Neural cell (in vitro differentiated cells): ENCODE data around the gene LYRM7. TPM values are rescaled to one million over a fixed set of nuclear protein-coding genes. Genes with fewer than 3 reads are reported as not detected.

ENCODE experiments used
- H2AFZ ChIP-seq: fragments of 200-600, 300-800 bp; sonication (generic), shearing (Covaris generic); 2 replicates; pipeline ENCODE4 v1.6.0; 2014; ENCODE audit warnings: low read depth, mild to moderate bottlenecking, antibody characterized with exemption, low read length, moderate library complexity
- H3F3A ChIP-seq: fragments of 200-600 bp; shearing (Covaris generic); 2 replicates; pipeline ENCODE4 v1.6.1; 2016; ENCODE audit warnings: mild to moderate bottlenecking, moderate library complexity, mixed read lengths, antibody characterized with exemption, low read length; ENCODE audit not compliant: insufficient read depth, poor library complexity, severe bottlenecking
- H3K27ac ChIP-seq: fragments of 200-600, 300-800 bp; sonication (generic), shearing (Covaris generic); 2 replicates; pipeline ENCODE4 v1.5.1; 2014; ENCODE audit warnings: mild to moderate bottlenecking, low read length, moderate library complexity
- H3K27me3 ChIP-seq: fragments of 300-800, 200-600 bp; sonication (generic), shearing (Covaris generic); 2 replicates; pipeline ENCODE4 v1.6.0; 2014; ENCODE audit warnings: mild to moderate bottlenecking, low read depth, low read length, moderate library complexity; ENCODE audit not compliant: insufficient read depth
- H3K36me3 ChIP-seq: fragments of 300-800, 200-600 bp; sonication (generic), shearing (Covaris generic); 2 replicates; pipeline ENCODE4 v1.5.1; 2014; ENCODE audit warnings: mild to moderate bottlenecking, antibody characterized with exemption, low read length, moderate library complexity; ENCODE audit not compliant: insufficient read depth
- H3K4me2 ChIP-seq: fragments of 300-800, 200-600 bp; sonication (generic), shearing (Covaris generic); 2 replicates; pipeline ENCODE4 v1.6.0; 2014; ENCODE audit warnings: mild to moderate bottlenecking, low read length
- H3K4me3 ChIP-seq: fragments of 300-800, 200-600 bp; sonication (generic), shearing (Covaris generic); 2 replicates; pipeline ENCODE4 v1.5.1; 2014; ENCODE audit warnings: mild to moderate bottlenecking, low read length, moderate library complexity
- H3K79me2 ChIP-seq: fragments of 200-600 bp; shearing (Covaris generic); replicated peaks from 2 replicates; pipeline ENCODE4 v1.6.0; 2014; ENCODE audit warnings: mild to moderate bottlenecking, low read length, moderate library complexity; ENCODE audit not compliant: insufficient read depth
- H3K9ac ChIP-seq: fragments of 300-800, 200-600 bp; sonication (generic), shearing (Covaris generic); 2 replicates; pipeline ENCODE4 v1.6.1; 2016; ENCODE audit warnings: mild to moderate bottlenecking, low read length, mixed read lengths
- H3K9me2 ChIP-seq: fragments of 200-600 bp; shearing (Covaris generic); 2 replicates; pipeline ENCODE4 v1.6.1; 2016; ENCODE audit warnings: mild to moderate bottlenecking, low read length, mixed read lengths; ENCODE audit not compliant: insufficient read depth
- H3K9me3 ChIP-seq: fragments of 200-600, 300-800 bp; sonication (generic), shearing (Covaris generic); 2 replicates; pipeline ENCODE4 v1.6.1; 2016; ENCODE audit warnings: mild to moderate bottlenecking, mixed run types, low read length, moderate library complexity, mixed read lengths
- H4K20me1 ChIP-seq: fragments of 200-600 bp; shearing (Covaris generic); 2 replicates; pipeline ENCODE4 v1.6.1; 2016; ENCODE audit warnings: mild to moderate bottlenecking, mixed run types; ENCODE audit not compliant: insufficient read depth
- CTCF ChIP-seq: fragments of 450-650 bp; IDR thresholded peaks from 2 replicates; pipeline ENCODE4 v1.5.1; 2014; ENCODE audit warnings: antibody characterized with exemption, mild to moderate bottlenecking, moderate library complexity; ENCODE audit not compliant: poor library complexity, severe bottlenecking
- EP300 ChIP-seq: fragments of 450-650 bp; conservative IDR thresholded peaks from 2 replicates; pipeline ENCODE4 v1.6.1; 2014; ENCODE audit warnings: antibody characterized with exemption, mild to moderate bottlenecking, moderate library complexity; ENCODE audit not compliant: poor library complexity, severe bottlenecking
- EZH2 ChIP-seq: fragments of 200-600, 300-800 bp; shearing (Covaris generic), sonication (generic); IDR thresholded peaks from 2 replicates; pipeline ENCODE4 v1.6.1; 2014; ENCODE audit warnings: antibody characterized with exemption, low read length, borderline replicate concordance, mild to moderate bottlenecking; ENCODE audit not compliant: insufficient read depth, poor library complexity, severe bottlenecking
- MXI1 ChIP-seq: fragments of 450-650 bp; conservative IDR thresholded peaks from 2 replicates; pipeline ENCODE4 v1.6.1; 2014; ENCODE audit warnings: antibody characterized with exemption, mild to moderate bottlenecking; ENCODE audit not compliant: poor library complexity, severe bottlenecking
- POLR2AphosphoS5 ChIP-seq: IDR thresholded peaks from 2 replicates; pipeline ENCODE4 v1.6.1; 2012
- RAD21 ChIP-seq: fragments of 450-650 bp; conservative IDR thresholded peaks from 2 replicates; pipeline ENCODE4 v1.6.1; 2014; ENCODE audit warnings: antibody characterized with exemption, mild to moderate bottlenecking, moderate library complexity
- REST ChIP-seq: IDR thresholded peaks from 2 replicates; pipeline ENCODE4 v1.6.1; 2012; ENCODE audit warnings: borderline replicate concordance
- SMC3 ChIP-seq: fragments of 450-650 bp; conservative IDR thresholded peaks from 2 replicates; pipeline ENCODE4 v1.6.1; 2014; ENCODE audit warnings: antibody characterized with exemption, mild to moderate bottlenecking, moderate library complexity; ENCODE audit not compliant: poor library complexity
- TAF1 ChIP-seq: IDR thresholded peaks from 2 replicates; pipeline ENCODE4 v1.6.1; 2012; ENCODE audit warnings: low read depth
- polyA plus RNA-seq: library from polyadenylated mRNA; depleted of rRNA; stranded (reverse); fragments of >200 nt; gene quantifications from 2 replicates; pipeline ENCODE4 v1.2.3, GENCODE V29; 2014

The LYRM7 gene
- polyA plus RNA-seq, 1 donor from 2014 or later, result 8.3 TPM

- no peaks in the 10 kb centered on the region for H3K9me3 ChIP-seq
- no peak overlapping the region for H3K9ac ChIP-seq
- H4K20me1 ChIP-seq, result no peaks in the 10 kb centered on the region
- no peaks in the 10 kb centered on the region for H3F3A ChIP-seq
- no peak overlapping the region for H2AFZ ChIP-seq
- no peak overlapping the region for H3K27ac ChIP-seq
- no peaks in the 10 kb centered on the region for H3K27me3 ChIP-seq
- H3K36me3 ChIP-seq, result no peaks in the 10 kb centered on the region
- no peaks in the 10 kb centered on the region for H3K9me2 ChIP-seq
- H3K79me2 ChIP-seq, result no peaks in the 10 kb centered on the region
- H3K4me3 ChIP-seq, result no peak overlapping the region
- no peak overlapping the region for H3K4me2 ChIP-seq
- TF ChIP-seq RAD21 (no peak), REST (no peak), TAF1 (no peak), POLR2AphosphoS5 (no peak), EZH2 (no peak), CTCF (no peak)
Measured at GRCh38 chr5:131226899-131227298, 56.2 kb downstream of the LYRM7 start.

DNA sequence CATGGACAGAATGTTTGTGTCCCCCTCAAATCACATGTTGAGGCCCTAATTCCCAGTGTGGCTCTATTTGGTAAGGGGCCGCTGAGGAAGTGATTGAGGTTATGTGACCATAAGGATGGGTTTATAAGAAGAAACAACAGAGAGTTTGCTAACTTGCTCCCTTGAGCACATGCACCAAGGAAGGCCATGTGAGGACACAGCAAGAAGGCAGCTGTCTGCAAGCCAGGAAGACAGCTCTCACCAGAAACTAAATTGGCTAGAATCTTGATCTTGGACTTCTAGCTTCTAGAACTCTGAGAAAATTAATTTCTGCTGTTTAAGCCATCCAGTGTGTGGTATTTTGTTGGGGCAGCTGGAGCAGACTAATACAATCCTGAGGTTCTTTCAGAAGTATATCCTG is 57.9 kb downstream of the LYRM7 start:
- no peaks in the 10 kb centered on the region for H3K36me3 ChIP-seq
- no peaks in the 10 kb centered on the region for H3K9me2 ChIP-seq
- H3K4me3 ChIP-seq, result no peak overlapping the region
- H3F3A ChIP-seq, result no peaks in the 10 kb centered on the region
- no peaks in the 10 kb centered on the region for H3K79me2 ChIP-seq
- no peak overlapping the region for H3K9ac ChIP-seq
- TF ChIP-seq EP300, result no peak
- TF ChIP-seq CTCF, result no peak
- TF ChIP-seq REST, result no peak
- TF ChIP-seq RAD21, result no peak
- no peak for TF ChIP-seq TAF1
- no peak for TF ChIP-seq SMC3
- no peak for TF ChIP-seq EZH2
- no peak for TF ChIP-seq POLR2AphosphoS5
- TF ChIP-seq MXI1, result no peak
- H3K27me3 ChIP-seq, result no peaks in the 10 kb centered on the region
- no peak overlapping the region for H3K4me2 ChIP-seq
- H3K27ac ChIP-seq, result no peak overlapping the region
- no peaks in the 10 kb centered on the region for H4K20me1 ChIP-seq
- H3K9me3 ChIP-seq, result no peaks in the 10 kb centered on the region
- no peak overlapping the region for H2AFZ ChIP-seq
